HG02798 (cell line): ENCODE measurements around the gene CILP2.

Experiments used
- ATAC-seq: cut with Tn5 transposase; IDR thresholded peaks from one replicate; pipeline ENCODE4 v1.9.1; 2021; ENCODE audit warnings: mild to moderate bottlenecking; ENCODE audit not compliant: unreplicated experiment, poor library complexity

Gene CILP2

GRCh38 chr19:19591133-19591825 lies 53.2 kb downstream of the CILP2 start:
- peak; percentile 68 for ATAC-seq

GRCh38 chr19:19592690-19593089 lies 54.6 kb downstream of the CILP2 start:
- no peak for ATAC-seq

- no peak for ATAC-seq
These were observed 56.3 kb downstream of the CILP2 start for GRCh38 chr19:19594381-19594780.

- ATAC-seq: no peak
These were observed 57.2 kb downstream of the CILP2 start for GRCh38 chr19:19595171-19595701.
